Ramos (cell line): ENCODE results near the gene OSBPL6.
"Not testable (repeated sequence)": the region's sequence is repeated elsewhere in the genome, so short reads cannot be mapped to it uniquely, and the experiment has no call there.

Source experiments
- in situ Hi-C: fragments of 300-500 bp; cut with MboI; formaldehyde crosslinking; loops from one replicate; pipeline ENCODE4 v1.14.3; 2022; ENCODE audit warnings: low sequenced_read_pairs; ENCODE audit not compliant: unreplicated experiment

OSBPL6 gene

GRCh38 chr2:178195390-178196166, 1.3 kb downstream of the OSBPL6 start:
- in situ Hi-C loops: no loop called here

GRCh38 chr2:178197791-178198190, 3.5 kb downstream of the OSBPL6 start:
- in situ Hi-C loops: no loop called here

GRCh38 chr2:178198441-178198840, 4.1 kb downstream of the OSBPL6 start:
- in situ Hi-C loops: not testable (repeated sequence)

- in situ Hi-C loops: no loop called here
Measured at GRCh38 chr2:178199334-178199733, 5.0 kb downstream of the OSBPL6 start.

- in situ Hi-C loops: no loop called here
Measured at GRCh38 chr2:178200331-178200730, 6.0 kb downstream of the OSBPL6 start.

- in situ Hi-C loops: no loop called here
Measured at GRCh38 chr2:178202927-178203326, 8.6 kb downstream of the OSBPL6 start.

- in situ Hi-C loops: no loop called here
Measured at GRCh38 chr2:178204977-178205376, 10.7 kb downstream of the OSBPL6 start.

- in situ Hi-C loops: no loop called here
Measured at GRCh38 chr2:178205853-178206521, 11.7 kb downstream of the OSBPL6 start.

- in situ Hi-C loops: no loop called here
Measured at GRCh38 chr2:178208336-178208735, 14.0 kb downstream of the OSBPL6 start.

- in situ Hi-C loops: no loop called here
Measured at GRCh38 chr2:178208817-178209216, 14.5 kb downstream of the OSBPL6 start.

- in situ Hi-C loops: no loop called here
Measured at GRCh38 chr2:178211460-178211859, 17.1 kb downstream of the OSBPL6 start.

GRCh38 chr2:178211943-178212342, 17.6 kb downstream of the OSBPL6 start:
- in situ Hi-C loops: no loop called here

- in situ Hi-C loops: no loop called here
Measured at GRCh38 chr2:178213991-178214390, 19.7 kb downstream of the OSBPL6 start.

GRCh38 chr2:178219247-178219646, 24.9 kb downstream of the OSBPL6 start:
- in situ Hi-C loops: no loop called here

GRCh38 chr2:178220814-178221213, 26.5 kb downstream of the OSBPL6 start:
- in situ Hi-C loops: no loop called here

- in situ Hi-C loops: no loop called here
Measured at GRCh38 chr2:178221556-178221955, 27.2 kb downstream of the OSBPL6 start.

- in situ Hi-C loops: no loop called here
Measured at GRCh38 chr2:178223806-178224205, 29.5 kb downstream of the OSBPL6 start.

- in situ Hi-C loops: no loop called here
Measured at GRCh38 chr2:178225006-178225805, 30.9 kb downstream of the OSBPL6 start.

- in situ Hi-C loops: no loop called here
Measured at GRCh38 chr2:178227187-178227586, 32.9 kb downstream of the OSBPL6 start.

GRCh38 chr2:178229927-178230326, 35.6 kb downstream of the OSBPL6 start:
- in situ Hi-C loops: no loop called here

- in situ Hi-C loops: no loop called here
Measured at GRCh38 chr2:178230396-178230795, 36.1 kb downstream of the OSBPL6 start.
